GM19438 (cell line): ENCODE results near the gene RHOT2.
A peak's percentile ranks its signal among the peaks of the same experiment; 100 is the strongest.

Experiments
- ATAC-seq: cut with Tn5 transposase; IDR thresholded peaks from one replicate; pipeline ENCODE4 v1.9.1; 2021; ENCODE audit warnings: low read depth; ENCODE audit not compliant: unreplicated experiment

The RHOT2 gene

GRCh38 chr16:667780-668518, at the start of gene RHOT2:
TSS of gene RHOT2 (plus strand) at chr16:668132. CDS start at chr16:668200, 68 bp downstream.
- peak; percentile 85 for ATAC-seq

DNA sequence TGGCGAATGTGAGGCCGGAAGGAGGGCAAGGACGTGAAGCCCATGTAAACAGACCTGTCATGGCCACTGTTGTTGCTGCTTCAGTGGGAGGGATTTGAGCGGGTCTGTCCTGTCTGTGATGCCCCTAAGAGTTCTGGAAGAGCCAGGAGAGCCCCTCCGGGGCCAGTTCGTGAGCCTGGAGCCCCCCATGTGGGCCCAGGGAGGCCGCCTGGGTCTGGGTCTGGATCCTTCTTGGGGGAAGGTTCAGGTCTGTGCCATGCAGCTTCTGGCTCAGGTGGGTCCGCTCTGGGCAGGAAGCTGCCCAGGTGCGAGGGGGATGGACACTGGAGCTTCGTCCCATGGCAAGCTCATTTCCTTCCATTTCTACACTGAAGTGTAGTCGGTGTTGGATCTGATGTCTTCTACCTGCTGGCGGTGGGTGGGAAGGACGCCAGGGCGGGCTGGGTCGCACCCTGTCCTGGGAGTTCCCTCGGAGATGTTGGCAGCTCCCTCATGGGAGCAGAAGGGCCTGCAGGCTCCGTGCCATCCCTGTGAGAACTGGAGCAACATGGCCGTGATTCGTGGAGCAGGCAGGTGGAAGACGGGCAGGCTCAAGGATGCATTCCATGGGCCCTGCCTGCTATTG, 48.3 kb upstream of the RHOT2 start:
- no peak for ATAC-seq

DNA sequence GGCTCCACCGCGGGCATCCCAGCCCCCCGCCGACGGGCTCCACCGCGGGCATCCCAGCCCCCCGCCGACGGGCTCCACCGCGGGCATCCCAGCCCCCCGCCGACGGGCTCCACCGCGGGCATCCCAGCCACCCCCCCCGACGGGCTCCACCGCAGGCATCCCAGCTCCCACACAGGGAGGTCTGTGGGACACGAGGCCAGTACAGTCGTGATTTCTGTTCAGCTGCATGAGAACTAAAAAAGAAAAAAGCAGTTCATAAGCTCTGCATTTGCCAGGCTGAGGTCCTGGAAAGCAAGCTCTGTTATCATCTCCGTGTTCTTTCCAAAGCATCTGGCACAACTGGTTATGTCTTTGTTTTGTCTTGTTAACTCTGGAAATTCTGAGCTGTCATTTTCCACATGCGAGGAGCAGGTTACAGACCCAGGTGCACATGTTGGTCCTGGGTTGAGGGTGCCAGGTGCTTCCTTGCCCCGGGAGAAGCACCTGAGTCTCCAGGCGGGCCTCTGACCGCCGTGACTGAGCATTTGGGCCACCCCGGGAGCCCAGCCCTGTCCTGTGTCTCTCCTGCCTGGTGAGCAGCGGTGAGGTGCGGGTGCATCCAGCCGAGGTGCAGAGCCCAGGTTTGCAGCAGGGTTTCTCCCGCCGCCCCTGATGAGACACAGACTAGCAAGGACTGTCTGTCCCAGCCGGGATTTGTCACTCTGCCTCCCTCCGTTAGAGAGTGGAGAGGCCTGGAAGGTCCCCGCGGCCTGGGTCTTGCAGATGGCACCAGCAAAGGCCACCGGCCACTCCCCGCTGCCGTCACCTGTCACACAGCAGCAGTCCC, 47.0 kb upstream of the RHOT2 start:
- ATAC-seq, result no peak

DNA sequence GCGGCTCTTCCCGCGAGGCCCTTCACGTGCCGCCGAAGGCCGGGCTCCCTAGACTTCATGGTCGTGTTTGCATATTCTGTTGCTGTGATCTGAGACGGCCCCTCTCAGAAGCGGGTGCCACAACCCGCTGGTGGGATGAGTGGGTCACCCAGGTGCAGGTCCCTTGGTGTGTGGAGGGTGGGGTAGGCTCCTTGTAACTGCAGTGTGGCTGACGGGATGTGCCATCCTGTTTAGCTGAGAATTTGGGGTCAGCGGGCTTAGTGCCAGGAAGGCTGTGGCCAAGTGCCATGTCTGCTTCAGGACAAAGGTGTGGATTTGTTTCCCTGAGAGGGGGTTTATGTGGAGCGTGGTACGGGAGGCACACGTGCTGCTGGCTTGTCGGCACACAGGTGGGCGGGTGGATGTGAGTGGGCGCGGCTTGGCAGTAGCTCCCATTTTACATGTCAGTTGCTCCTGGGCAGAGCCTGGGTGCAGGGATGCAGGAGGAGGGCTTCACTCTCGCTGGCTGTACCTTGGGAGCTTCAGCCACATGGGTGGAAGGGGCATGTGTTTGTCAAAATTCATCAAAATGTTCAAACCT, 46.3 kb upstream of the RHOT2 start:
- no peak for ATAC-seq

DNA sequence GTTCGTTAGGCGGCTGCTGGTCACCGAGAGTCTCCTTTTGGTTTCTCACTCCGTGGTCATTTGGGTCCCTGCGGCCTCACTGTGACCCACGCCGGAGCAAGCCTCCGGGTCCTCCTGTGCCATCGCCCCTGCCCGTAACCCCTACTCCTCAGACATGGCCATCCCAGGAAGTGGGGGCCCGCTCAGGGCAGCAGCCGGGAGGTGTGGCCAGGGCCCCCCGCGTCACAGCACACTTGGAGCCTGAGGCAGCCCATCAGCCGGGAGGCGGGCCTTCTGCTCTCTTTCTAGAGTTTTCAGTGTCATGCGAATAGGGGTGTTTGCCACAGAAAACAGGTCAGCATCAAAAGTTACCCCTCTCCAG, 45.0 kb upstream of the RHOT2 start:
- ATAC-seq, result no peak

GRCh38 chr16:624526-625070, 43.3 kb upstream of the RHOT2 start:
- ATAC-seq, result no peak

DNA sequence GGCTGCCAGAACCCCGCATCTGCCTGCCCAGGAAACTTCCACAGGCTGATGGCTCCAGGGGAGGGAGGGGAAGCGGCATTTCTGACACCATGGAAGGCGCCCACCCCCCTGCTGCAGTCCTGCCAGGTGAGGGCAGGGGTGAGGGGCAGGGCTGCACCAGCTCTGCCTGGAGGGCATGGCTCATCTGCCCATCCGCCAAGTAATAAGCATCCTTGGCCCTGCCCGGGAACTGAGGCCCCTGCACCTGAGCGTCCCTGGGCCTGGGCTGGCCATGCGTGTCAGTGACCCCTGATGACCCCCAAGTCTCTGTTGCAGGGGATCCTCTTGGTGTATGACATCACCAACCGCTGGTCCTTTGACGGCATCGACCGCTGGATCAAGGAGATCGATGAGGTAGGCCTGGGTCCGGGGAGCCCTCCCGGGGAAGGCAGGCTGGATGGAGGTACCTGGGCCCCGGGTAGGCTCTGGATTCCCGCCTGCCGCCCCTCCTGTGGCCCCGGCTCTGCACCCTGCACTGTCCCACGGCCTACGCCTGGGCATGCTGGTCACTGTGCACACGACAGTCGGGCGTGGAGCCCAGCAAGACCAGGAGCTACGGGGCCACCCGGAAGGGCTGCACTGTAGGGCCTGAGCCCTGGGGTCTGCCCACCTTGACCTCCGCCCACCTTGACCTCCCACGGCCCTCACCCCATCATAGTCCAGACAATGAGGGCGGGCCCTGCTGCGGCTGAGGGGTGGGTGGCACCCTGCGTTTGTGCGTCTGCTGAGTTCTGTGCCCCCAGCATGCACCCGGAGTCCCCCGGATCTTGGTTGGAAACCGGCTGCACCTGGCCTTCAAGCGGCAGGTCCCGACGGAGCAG, 42.6 kb upstream of the RHOT2 start:
- ATAC-seq, result no peak

- ATAC-seq, result no peak
These were observed 41.8 kb upstream of the RHOT2 start for GRCh38 chr16:625977-626765.

- ATAC-seq, result no peak
These were observed 41.0 kb upstream of the RHOT2 start for GRCh38 chr16:626787-627453.

GRCh38 chr16:627454-628239, 40.3 kb upstream of the RHOT2 start:
- ATAC-seq, result no peak

- no peak for ATAC-seq
These were observed 39.4 kb upstream of the RHOT2 start for GRCh38 chr16:628321-629061.

DNA sequence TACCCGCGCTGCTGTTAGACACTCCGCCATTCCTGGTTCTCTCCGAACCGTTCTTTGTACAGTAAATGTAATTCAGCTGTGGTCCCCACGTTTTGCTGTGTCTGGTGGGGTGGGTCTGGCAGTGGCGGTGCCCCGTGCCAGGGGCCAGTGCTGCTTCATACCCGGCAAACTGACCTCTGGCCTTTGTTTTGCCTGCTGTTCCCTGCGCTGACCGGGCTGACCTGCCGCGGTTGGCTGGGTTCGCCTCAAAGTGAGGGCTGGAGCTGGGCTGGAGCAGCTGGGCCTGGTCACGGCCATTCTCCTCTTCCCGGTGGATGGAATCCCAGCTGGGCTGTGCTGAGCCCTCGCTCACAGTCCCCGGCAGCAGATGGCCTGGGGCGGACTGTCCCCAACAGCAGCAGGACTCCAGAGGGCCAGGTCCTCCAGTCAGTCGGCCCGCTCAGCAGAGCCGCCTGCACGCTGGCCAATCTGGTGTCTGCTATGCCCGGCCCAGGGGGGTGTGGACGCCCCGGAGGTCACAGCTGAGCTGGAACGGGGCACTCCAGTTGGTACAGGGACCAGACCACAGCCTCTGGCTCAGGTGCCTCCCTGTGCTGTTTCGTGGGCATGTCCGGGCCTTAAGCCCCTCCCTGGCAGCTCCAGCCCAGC, 38.6 kb upstream of the RHOT2 start:
- ATAC-seq, result no peak

GRCh38 chr16:629833-630248, 38.1 kb upstream of the RHOT2 start:
- no peak for ATAC-seq

- no peak for ATAC-seq
These were observed 37.6 kb upstream of the RHOT2 start for GRCh38 chr16:630249-630814.

- no peak for ATAC-seq
These were observed 37.0 kb upstream of the RHOT2 start, which contains the start of gene WFIKKN1 for GRCh38 chr16:630815-631405. TSS of gene WFIKKN1 (plus strand) at chr16:630985. CDS start at chr16:631254, 269 bp downstream.

DNA sequence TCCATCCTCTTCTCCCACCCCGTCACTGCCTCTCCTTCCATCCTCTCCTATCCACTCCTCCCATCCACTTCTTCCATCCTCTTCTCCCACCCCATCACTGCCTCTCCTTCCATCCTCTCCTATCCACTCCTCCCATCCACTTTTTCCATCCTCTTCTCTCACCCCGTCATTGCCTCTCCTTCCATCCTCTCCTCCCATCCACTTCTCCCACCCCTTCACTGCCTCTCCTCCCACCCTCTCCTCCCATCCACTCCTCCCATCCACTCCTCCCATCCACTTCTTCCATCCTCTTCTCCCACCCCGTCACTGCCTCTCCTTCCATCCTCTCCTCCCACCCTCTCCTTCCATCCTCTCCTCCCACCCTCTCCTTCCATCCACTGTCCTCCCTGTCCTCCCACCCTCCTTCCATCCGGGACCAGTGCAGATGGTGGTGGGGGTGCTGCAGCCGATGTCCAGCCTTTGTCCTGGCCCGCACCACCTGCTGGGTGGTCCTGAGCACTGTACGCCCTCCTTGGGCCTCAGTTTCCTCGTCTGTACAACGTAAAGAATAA, 36.0 kb upstream of the RHOT2 start:
- no peak for ATAC-seq
